ENCODE measurements around the gene CYRIA. TPM values are rescaled to one million over a fixed set of nuclear protein-coding genes. Genes with fewer than 3 reads are reported as not detected.

The CYRIA gene
- total RNA-seq, 4 donors from 2014 or later: 0.53 to 11.6 (median 4.6) TPM

DNA sequence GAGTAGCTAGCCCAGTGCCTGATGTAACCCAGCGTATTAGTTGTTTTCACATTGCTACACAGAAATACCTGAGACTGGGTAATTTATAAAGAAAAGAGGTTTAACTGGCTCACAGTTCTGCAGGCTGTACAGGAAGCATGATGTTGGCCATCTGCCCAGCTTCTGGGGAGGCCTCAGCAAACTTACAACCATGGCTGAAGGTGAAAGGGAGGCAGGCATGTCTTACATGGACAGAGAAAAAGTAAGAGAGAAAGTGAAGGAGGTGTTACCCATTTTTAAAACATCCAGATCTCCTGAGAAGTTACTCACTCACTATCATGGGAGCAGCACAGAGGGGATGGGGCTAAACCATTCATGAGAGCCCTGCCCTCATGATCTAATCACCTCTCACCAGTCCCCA lies 6.1 kb upstream of the CYRIA start:
- Histone ChIP-seq H3K27ac (no peak overlapping the region), H3K4me3 (no peak overlapping the region), H3K4me1 (peaks cover 0 to 2% (median 1%) of the 10 kb centered on the region in 4 donors), H3K9me3 (no peaks in the 10 kb centered on the region), H3K27me3 (no peaks in the 10 kb centered on the region), H3K36me3 (no peaks in the 10 kb centered on the region)
- DNase-seq: no peak
- TF ChIP-seq POLR2A (IDR thresholded peaks at IDR 0.05): no peak

DNA sequence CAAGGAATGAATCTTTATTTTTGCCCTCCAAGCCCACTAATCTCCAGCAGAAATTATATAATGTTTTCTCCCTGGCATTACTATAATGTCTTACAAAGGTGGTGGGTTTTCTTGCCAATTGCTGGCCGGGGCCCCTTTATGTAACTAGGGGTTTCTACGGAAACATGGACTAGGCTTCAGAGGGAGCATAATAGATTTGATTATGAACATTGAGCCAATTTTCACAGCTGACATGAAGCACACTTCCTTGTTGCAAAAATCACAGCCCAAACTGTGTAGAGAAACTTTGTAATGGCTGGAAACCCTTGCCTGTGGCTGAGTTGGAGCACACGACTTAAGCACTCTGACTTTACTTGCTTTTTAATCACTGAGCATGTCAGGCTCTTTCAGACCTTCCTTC lies 3.8 kb upstream of the CYRIA start:
- H3K4me3 ChIP-seq: no peak overlapping the region
- H3K9me3 ChIP-seq: no peaks in the 10 kb centered on the region
- DNase-seq: no peak
- H3K4me1 ChIP-seq: peaks cover 0 to 13% (median 8%) of the 10 kb centered on the region in 4 donors
- H3K27me3 ChIP-seq: peaks cover 0 to 5% of the 10 kb centered on the region in 2 donors
- no peaks in the 10 kb centered on the region for H3K36me3 ChIP-seq
- no peak for TF ChIP-seq POLR2A (IDR thresholded peaks at IDR 0.05)
- TF ChIP-seq, protein P1, sequence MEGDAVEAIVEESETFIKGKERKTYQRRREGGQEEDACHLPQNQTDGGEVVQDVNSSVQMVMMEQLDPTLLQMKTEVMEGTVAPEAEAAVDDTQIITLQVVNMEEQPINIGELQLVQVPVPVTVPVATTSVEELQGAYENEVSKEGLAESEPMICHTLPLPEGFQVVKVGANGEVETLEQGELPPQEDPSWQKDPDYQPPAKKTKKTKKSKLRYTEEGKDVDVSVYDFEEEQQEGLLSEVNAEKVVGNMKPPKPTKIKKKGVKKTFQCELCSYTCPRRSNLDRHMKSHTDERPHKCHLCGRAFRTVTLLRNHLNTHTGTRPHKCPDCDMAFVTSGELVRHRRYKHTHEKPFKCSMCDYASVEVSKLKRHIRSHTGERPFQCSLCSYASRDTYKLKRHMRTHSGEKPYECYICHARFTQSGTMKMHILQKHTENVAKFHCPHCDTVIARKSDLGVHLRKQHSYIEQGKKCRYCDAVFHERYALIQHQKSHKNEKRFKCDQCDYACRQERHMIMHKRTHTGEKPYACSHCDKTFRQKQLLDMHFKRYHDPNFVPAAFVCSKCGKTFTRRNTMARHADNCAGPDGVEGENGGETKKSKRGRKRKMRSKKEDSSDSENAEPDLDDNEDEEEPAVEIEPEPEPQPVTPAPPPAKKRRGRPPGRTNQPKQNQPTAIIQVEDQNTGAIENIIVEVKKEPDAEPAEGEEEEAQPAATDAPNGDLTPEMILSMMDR (IDR thresholded peaks at IDR 0.05): no peak
- H3K27ac ChIP-seq: no peak overlapping the region

DNA sequence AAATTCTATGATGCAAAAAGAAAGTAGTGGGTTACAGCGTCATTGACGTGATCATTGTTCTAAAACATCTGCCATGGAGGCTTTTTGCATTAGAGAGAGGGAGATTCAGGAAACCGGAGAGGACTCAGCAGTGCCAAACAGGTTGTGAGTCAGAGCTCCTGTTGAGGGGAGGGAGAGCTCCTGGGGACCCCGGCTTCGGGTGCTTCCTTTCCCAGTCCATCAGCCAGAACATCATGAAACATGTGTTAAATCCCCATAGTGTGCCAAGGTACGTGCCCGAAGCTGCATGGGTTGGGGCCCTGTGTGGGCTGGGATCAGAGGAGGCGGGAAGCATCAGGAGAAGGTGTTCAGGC lies 791 bp upstream of the CYRIA start:
- no peaks in the 10 kb centered on the region for H3K36me3 ChIP-seq
- TF ChIP-seq, protein P1 (IDR thresholded peaks at IDR 0.05): no peak
- no peak for TF ChIP-seq POLR2A (IDR thresholded peaks at IDR 0.05)
- no peaks in the 10 kb centered on the region for H3K9me3 ChIP-seq
- H3K4me3 ChIP-seq: peak overlapping the region; percentile 39 to 60 (median 49)
- no peak for DNase-seq
- H3K27ac ChIP-seq: peak overlapping the region in 3 of 4 donors; percentile 15 to 82 (median 76)
- peaks cover 0 to 17% (median 10%) of the 10 kb centered on the region in 4 donors for H3K4me1 ChIP-seq
- peaks cover 0 to 5% of the 10 kb centered on the region in 2 donors for H3K27me3 ChIP-seq

DNA sequence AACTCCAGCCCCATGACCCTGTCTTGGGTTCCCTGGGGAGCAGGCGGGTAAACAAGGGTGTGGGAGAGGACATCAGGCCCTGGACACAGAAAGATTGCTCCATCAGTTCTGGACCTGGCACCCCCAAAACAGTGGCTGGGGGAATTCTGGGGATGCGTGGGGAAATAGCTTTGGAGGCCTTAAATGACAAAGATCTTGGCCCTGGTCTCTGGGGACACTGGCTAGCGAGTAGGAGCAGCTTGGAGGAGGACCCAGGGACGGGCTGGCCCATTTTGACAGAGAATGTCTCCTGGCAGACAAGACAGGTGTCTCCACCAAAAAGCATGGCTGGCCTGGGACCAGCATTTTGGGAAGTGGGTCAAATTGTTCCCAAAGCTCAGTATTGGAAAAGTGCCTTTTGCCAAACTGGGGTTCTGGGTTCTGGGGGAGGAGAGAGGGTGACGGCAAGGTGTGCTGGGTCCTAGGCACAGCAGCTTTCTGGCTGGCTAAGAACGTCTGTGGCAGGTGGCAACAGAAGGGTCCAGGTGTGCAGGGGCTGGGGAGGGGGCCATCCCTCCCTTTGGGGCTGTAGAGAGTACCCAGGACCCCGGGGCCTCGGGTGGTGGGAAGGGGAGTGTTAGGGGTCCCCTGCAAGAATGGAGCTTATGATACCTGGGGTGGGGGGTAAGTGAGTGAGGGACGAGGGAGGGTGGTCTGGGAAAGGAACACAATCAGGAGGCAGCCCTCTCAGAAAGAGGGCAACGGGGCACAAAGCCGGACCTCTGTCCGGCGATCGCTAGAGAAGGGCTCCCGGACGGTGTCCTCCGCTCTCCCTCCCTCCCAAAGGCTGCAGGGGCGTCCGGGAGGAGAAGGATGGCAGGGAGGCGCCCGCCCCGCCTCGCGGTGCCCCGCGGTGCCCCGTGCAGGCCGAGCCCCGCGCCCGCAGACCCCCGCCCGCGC lies 556 bp downstream of the CYRIA start:
- peak overlapping the region; percentile 68 to 82 (median 76) for H3K27ac ChIP-seq
- DNase-seq: no peak
- no peaks in the 10 kb centered on the region for H3K36me3 ChIP-seq
- H3K27me3 ChIP-seq: peaks cover 0 to 5% of the 10 kb centered on the region in 2 donors
- TF ChIP-seq POLR2A (IDR thresholded peaks at IDR 0.05): no peak
- TF ChIP-seq, protein P1 (IDR thresholded peaks at IDR 0.05): no peak
- H3K4me3 ChIP-seq: peak overlapping the region; percentile 54 to 64 (median 59)
- H3K9me3 ChIP-seq: no peaks in the 10 kb centered on the region
- peaks cover 0 to 17% (median 10%) of the 10 kb centered on the region in 4 donors for H3K4me1 ChIP-seq

DNA sequence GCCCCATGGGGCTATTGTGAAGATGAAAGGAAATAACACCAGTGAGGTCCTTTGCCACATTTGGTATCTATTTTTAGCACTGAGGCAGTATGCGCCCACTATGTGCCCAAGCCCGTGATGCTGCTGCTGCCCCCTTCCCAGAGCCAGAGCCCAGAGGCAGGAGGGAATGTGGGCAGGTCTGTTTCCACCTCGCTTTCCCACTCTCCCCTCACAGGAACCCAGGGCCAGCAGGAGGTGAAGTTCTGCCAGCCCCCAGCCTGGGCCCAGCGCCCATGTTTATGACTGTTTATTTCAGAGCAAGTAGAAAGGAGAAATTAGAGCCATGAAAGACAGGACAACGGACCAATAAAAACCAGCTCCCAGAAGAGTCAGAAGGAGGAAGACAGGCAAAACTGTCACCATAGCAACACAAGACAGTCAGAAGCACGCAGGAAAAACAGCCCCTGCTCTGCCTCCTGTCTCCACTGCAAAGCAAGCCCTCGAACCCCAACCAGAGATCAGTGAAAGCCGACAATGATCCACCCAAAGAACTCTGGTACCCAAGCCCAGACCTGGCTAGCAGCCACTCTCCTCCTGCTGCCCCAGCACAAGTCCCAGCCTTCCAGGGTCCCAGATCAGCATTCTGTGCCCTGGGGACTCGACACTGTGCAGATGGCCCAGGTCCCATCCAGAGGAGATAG lies 1.4 kb downstream of the CYRIA start:
- Histone ChIP-seq H3K27me3 (peaks cover 0 to 5% of the 10 kb centered on the region in 2 donors), H3K4me1 (peaks cover 0 to 17% (median 12%) of the 10 kb centered on the region in 4 donors), H3K9me3 (no peaks in the 10 kb centered on the region), H3K4me3 (peak overlapping the region; percentile 54 to 64 (median 59)), H3K27ac (peak overlapping the region; percentile 68 to 82 (median 76)), H3K36me3 (no peaks in the 10 kb centered on the region)
- peak in 2 of 3 donors; percentile 48 to 63 for DNase-seq
- TF ChIP-seq, protein P1 (IDR thresholded peaks at IDR 0.05): no peak
- TF ChIP-seq POLR2A (IDR thresholded peaks at IDR 0.05): no peak

Data from Peyer's patch (tissue), 4 donors.